OCI-LY7 (cell line): ENCODE measurements around the gene DDIT4. TPM values are rescaled to one million over a fixed set of nuclear protein-coding genes. Genes with fewer than 3 reads are reported as not detected.
A peak's percentile ranks its signal among the peaks of the same experiment; 100 is the strongest.

Source experiments
- BruUV-seq: library from RNA; stranded (reverse); fragments of 400-500 nt; replicated peaks from 2 replicates; lab custom pipeline; 2021; lab: Mats Ljungman, UMichigan
- CTCF ChIA-PET: fragments of 300-600 bp; sonication (Branson Sonifier 250); formaldehyde crosslinking; loops from one replicate; lab custom pipeline; 2022; ENCODE audit warnings: antibody characterized with exemption; ENCODE audit not compliant: unreplicated experiment; lab: Charles Lee
- POLR2A ChIA-PET: fragments of 300-600 bp; sonication (Branson Sonifier 250); formaldehyde crosslinking; loops from one replicate; lab custom pipeline; 2022; ENCODE audit warnings: antibody characterized with exemption; lab: Charles Lee
- DNase-seq: peaks from one replicate; pipeline ENCODE4 v3.0.0-alpha.2; 2015; ENCODE audit warnings: low spot score
- H2AFZ ChIP-seq: fragments of 200-600 bp; sonication (generic), shearing (Covaris generic); 2 replicates; pipeline ENCODE4 v1.6.1; 2014; ENCODE audit warnings: mild to moderate bottlenecking, antibody characterized with exemption, low read length, moderate library complexity
- H3K27ac ChIP-seq: fragments of 200-600 bp; sonication (generic); 2 replicates; pipeline ENCODE4 v1.5.1; 2014; ENCODE audit warnings: mixed run types, low read depth, mild to moderate bottlenecking, moderate library complexity, low read length, inconsistent platforms; ENCODE audit not compliant: poor library complexity, severe bottlenecking
- H3K36me3 ChIP-seq: fragments of 200-600 bp; sonication (generic); 2 replicates; pipeline ENCODE4 v1.6.1; 2014; ENCODE audit warnings: mild to moderate bottlenecking, antibody characterized with exemption, low read length, moderate library complexity, mixed read lengths; ENCODE audit not compliant: insufficient read depth
- H3K4me1 ChIP-seq: fragments of 200-600 bp; sonication (generic); 2 replicates; pipeline ENCODE4 v1.5.1; 2014; ENCODE audit warnings: mild to moderate bottlenecking, low read length; ENCODE audit not compliant: insufficient read depth, poor library complexity, severe bottlenecking
- H3K4me2 ChIP-seq: fragments of 200-600 bp; sonication (generic); 2 replicates; pipeline ENCODE4 v1.6.1; 2014; ENCODE audit warnings: mild to moderate bottlenecking, low read length
- H3K4me3 ChIP-seq: fragments of 200-600 bp; sonication (generic); 2 replicates; pipeline ENCODE4 v1.5.1; 2014; ENCODE audit warnings: mild to moderate bottlenecking, low read depth, low read length; ENCODE audit not compliant: poor library complexity, severe bottlenecking
- H3K79me2 ChIP-seq: fragments of 200-600 bp; sonication (generic); 2 replicates; pipeline ENCODE4 v1.6.1; 2016; ENCODE audit warnings: low read depth, mild to moderate bottlenecking, low read length, moderate library complexity, mixed read lengths; ENCODE audit not compliant: insufficient read depth
- H3K9me2 ChIP-seq: fragments of 200-600 bp; sonication (generic); 2 replicates; pipeline ENCODE4 v1.6.1; 2016; ENCODE audit warnings: mild to moderate bottlenecking, low read length, mixed read lengths; ENCODE audit not compliant: insufficient read depth
- H3K9me3 ChIP-seq: fragments of 200-600 bp; sonication (generic); 2 replicates; pipeline ENCODE4 v1.6.1; 2014; ENCODE audit warnings: mild to moderate bottlenecking, mixed run types, low read length, mixed read lengths
- H4K20me1 ChIP-seq: fragments of 200-600 bp; sonication (generic); 2 replicates; pipeline ENCODE4 v1.6.1; 2014; ENCODE audit warnings: mild to moderate bottlenecking, antibody characterized with exemption, low read length, moderate library complexity, mixed read lengths; ENCODE audit not compliant: insufficient read depth
- EZH2phosphoT487 ChIP-seq: fragments of 200-600 bp; sonication (generic); IDR thresholded peaks from 2 replicates; pipeline ENCODE4 v1.6.1; 2018; ENCODE audit warnings: low read depth, borderline replicate concordance, mild to moderate bottlenecking, mixed run types, antibody characterized with exemption, low read length, moderate library complexity, mixed read lengths
- intact Hi-C: fragments of 100-400 bp; cut with micrococcal nuclease; formaldehyde crosslinking; loops from one replicate; pipeline ENCODE4 v1.10.0; 2022; ENCODE audit not compliant: unreplicated experiment
- total RNA-seq, 2 experiments: library from RNA; depleted of rRNA in 1 of 2; stranded (reverse); fragments of >200 nt in 1 of 2; shearing (Covaris generic) in 1 of 2; gene quantifications; 2 replicates each; pipeline ENCODE4 v1.2.3, GENCODE V29; 2014 to 2022
- TF ChIP-seq, protein P1 (sequence below): fragments of 200-600 bp; sonication (generic); conservative IDR thresholded peaks from 2 replicates; pipeline ENCODE4 v1.5.1; 2014; ENCODE audit warnings: mild to moderate bottlenecking, antibody characterized with exemption, low read length, moderate library complexity, mixed read lengths

Gene DDIT4
- total RNA-seq, 2 experiments from 2014 or later, result 91.8 to 102 TPM

- Histone ChIP-seq H3K9me3 (no peaks in the 10 kb centered on the region), H3K36me3 (no peaks in the 10 kb centered on the region), H3K27ac (no peak overlapping the region), H3K4me3 (no peak overlapping the region), H3K4me1 (peaks cover 27% of the 10 kb centered on the region), H3K79me2 (no peaks in the 10 kb centered on the region), H2AFZ (peak overlapping the region; percentile 67; the same call in 1 of the 2 replicates), H3K4me2 (no peak overlapping the region), H3K9me2 (no peaks in the 10 kb centered on the region), H4K20me1 (no peaks in the 10 kb centered on the region)
- CTCF ChIA-PET, result interaction anchor here (0.6 to 1.0 kb wide), 2 partner anchors 12 to 14 kb away, joined by 3 to 4 read pairs; no protein-coding TSS in a partner anchor
- intact Hi-C loops, result no loop called here
- no peak for TF ChIP-seq EZH2phosphoT487
- TF ChIP-seq, protein P1, sequence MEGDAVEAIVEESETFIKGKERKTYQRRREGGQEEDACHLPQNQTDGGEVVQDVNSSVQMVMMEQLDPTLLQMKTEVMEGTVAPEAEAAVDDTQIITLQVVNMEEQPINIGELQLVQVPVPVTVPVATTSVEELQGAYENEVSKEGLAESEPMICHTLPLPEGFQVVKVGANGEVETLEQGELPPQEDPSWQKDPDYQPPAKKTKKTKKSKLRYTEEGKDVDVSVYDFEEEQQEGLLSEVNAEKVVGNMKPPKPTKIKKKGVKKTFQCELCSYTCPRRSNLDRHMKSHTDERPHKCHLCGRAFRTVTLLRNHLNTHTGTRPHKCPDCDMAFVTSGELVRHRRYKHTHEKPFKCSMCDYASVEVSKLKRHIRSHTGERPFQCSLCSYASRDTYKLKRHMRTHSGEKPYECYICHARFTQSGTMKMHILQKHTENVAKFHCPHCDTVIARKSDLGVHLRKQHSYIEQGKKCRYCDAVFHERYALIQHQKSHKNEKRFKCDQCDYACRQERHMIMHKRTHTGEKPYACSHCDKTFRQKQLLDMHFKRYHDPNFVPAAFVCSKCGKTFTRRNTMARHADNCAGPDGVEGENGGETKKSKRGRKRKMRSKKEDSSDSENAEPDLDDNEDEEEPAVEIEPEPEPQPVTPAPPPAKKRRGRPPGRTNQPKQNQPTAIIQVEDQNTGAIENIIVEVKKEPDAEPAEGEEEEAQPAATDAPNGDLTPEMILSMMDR, result no peak
- DNase-seq, result no peak
- no TSS peak for BruUV-seq
- POLR2A ChIA-PET, result interaction anchor here (0.6 to 2.1 kb wide), 3 partner anchors 11 to 31 kb away, joined by 4 to 12 read pairs (median 4); no protein-coding TSS in a partner anchor
Observed at GRCh38 chr10:72308320-72308987, 34.7 kb downstream of the DDIT4 start.

DNA sequence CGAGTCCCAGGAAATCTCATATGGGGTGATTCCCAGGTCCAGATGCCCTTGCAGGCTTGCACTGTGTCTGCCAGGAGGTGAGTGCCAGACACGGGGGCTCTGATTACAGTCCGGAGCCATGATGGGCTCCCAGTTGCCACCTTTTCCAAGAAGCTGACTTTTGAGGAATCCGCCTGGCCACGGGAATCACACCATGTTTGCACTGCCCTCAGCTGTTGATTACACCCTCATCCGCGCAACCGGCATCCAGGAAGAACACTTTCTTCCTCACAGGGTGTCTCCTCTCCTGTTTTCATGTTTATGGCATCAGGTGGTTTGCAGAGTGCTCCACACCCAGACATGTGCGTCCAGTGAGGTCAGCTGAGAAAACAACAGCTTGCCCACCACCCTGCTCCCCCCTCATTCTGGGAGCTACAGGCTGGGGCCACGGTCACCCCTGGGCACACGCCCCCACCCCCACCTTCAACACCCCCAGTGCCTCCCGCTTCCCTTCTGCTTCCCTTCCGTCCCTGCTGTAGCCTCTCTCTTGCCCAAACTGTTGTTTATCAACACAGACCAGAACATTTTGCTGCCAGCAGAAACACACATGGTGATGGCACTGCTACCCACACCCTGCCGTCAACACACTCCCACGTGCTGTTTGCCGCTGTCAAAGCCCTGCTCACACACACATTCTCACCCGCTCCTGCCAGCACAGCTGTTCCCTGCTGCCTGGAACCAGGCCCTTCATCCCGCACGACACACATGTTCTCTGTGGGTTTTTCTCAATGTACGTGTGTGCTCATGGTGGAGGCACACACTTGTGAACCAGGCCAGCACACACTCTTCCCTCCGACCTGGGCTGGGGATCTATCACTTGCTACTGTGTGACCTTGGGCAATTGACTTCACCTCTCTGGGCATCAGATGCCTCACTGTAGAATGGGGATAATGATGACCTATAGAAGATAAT lies 35.8 kb downstream of the DDIT4 start:
- intact Hi-C loops, result loop anchor here (10.0 kb wide), 1 partner anchor 455 kb away; the partner anchor contains the start of gene PSAP
- no peaks in the 10 kb centered on the region for H4K20me1 ChIP-seq
- no peaks in the 10 kb centered on the region for H3K36me3 ChIP-seq
- H3K9me3 ChIP-seq, result no peaks in the 10 kb centered on the region
- H3K9me2 ChIP-seq, result no peaks in the 10 kb centered on the region
- peaks cover 27% of the 10 kb centered on the region for H3K4me1 ChIP-seq
- H3K27ac ChIP-seq, result no peak overlapping the region
- H3K4me3 ChIP-seq, result no peak overlapping the region
- no TSS peak for BruUV-seq
- 0 out of 2 replicates have a peak overlapping the region, but pooled peaks have one; percentile 39 for H2AFZ ChIP-seq
- no peak for DNase-seq
- TF ChIP-seq, protein P1, result no peak
- no peak for TF ChIP-seq EZH2phosphoT487
- H3K79me2 ChIP-seq, result no peaks in the 10 kb centered on the region
- POLR2A ChIA-PET, result interaction anchor here (0.6 to 2.1 kb wide), 3 partner anchors 10 to 32 kb away, joined by 4 to 12 read pairs (median 4); no protein-coding TSS in a partner anchor
- CTCF ChIA-PET, result interaction anchor here (0.6 to 1.0 kb wide), 2 partner anchors 11 to 13 kb away, joined by 3 to 4 read pairs; no protein-coding TSS in a partner anchor
- no peak overlapping the region for H3K4me2 ChIP-seq
